Breast epithelium (tissue), 3 donors: ENCODE measurements around the gene SALL1.

Experiments
- POLR2A ChIP-seq: fragments of 450-650 bp; IDR thresholded peaks from one replicate; pipeline ENCODE4 v1.6.1; 2016; ENCODE audit warnings: antibody characterized with exemption, mild to moderate bottlenecking, moderate library complexity
- TF ChIP-seq, protein P1 (sequence below), 3 donors: fragments of 450-650 bp; IDR thresholded peaks; one replicate each; pipeline ENCODE4 v1.5.1; 2016 to 2017; ENCODE audit warnings: antibody characterized with exemption in 3 of 3, mild to moderate bottlenecking in 3 of 3, moderate library complexity in 3 of 3

GRCh38 chr16:51114382-51114781, 36.7 kb downstream of the SALL1 start:
- no peak for TF ChIP-seq POLR2A
- TF ChIP-seq, protein P1, sequence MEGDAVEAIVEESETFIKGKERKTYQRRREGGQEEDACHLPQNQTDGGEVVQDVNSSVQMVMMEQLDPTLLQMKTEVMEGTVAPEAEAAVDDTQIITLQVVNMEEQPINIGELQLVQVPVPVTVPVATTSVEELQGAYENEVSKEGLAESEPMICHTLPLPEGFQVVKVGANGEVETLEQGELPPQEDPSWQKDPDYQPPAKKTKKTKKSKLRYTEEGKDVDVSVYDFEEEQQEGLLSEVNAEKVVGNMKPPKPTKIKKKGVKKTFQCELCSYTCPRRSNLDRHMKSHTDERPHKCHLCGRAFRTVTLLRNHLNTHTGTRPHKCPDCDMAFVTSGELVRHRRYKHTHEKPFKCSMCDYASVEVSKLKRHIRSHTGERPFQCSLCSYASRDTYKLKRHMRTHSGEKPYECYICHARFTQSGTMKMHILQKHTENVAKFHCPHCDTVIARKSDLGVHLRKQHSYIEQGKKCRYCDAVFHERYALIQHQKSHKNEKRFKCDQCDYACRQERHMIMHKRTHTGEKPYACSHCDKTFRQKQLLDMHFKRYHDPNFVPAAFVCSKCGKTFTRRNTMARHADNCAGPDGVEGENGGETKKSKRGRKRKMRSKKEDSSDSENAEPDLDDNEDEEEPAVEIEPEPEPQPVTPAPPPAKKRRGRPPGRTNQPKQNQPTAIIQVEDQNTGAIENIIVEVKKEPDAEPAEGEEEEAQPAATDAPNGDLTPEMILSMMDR (IDR thresholded peaks at IDR 0.05): no peak
